ENCODE data around the gene CLCN3. TPM values are rescaled to one million over a fixed set of nuclear protein-coding genes. Genes with fewer than 3 reads are reported as not detected.
A peak's percentile ranks its signal among the peaks of the same experiment; 100 is the strongest.

CLCN3 gene
- total RNA-seq, 3 donors from 2014 or later = 68.2 to 127 (median 125) TPM

- Histone ChIP-seq H3K9me3 (no peaks in the 10 kb centered on the region), H3K4me1 (ENCODE audit: low read depth) (peaks cover 25% of the 10 kb centered on the region), H3K4me3 (no peak overlapping the region), H3K36me3 (ENCODE audit: low read depth) (no peaks in the 10 kb centered on the region)
- TF ChIP-seq CTCF (IDR thresholded peaks at IDR 0.05) = no peak
- intact Hi-C loops (cut with DNase I, micrococcal nuclease) = no loop called here
- peak; percentile 23 for ATAC-seq
- no peak for DNase-seq
These were observed 30.0 kb downstream of the CLCN3 start for GRCh38 chr4:169650227-169650936.

GRCh38 chr4:169652535-169652934 lies 32.2 kb downstream of the CLCN3 start:
- TF ChIP-seq CTCF (IDR thresholded peaks at IDR 0.05) = no peak
- Histone ChIP-seq H3K4me3 (no peak overlapping the region), H3K4me1 (ENCODE audit: low read depth) (peaks cover 17% of the 10 kb centered on the region), H3K9me3 (no peaks in the 10 kb centered on the region), H3K36me3 (ENCODE audit: low read depth) (no peaks in the 10 kb centered on the region)
- intact Hi-C loops (cut with DNase I, micrococcal nuclease) = no loop called here
- DNase-seq (no peak), ATAC-seq (no peak)

- intact Hi-C loops (cut with DNase I, micrococcal nuclease) = loop anchor here in 1 of 2 donors (5.0 kb wide), 1 partner anchor 33 kb away; the partner anchor contains the start of gene CLCN3
- peaks cover 17% of the 10 kb centered on the region for H3K4me1 ChIP-seq (ENCODE audit: low read depth)
- no peaks in the 10 kb centered on the region for H3K36me3 ChIP-seq (ENCODE audit: low read depth)
- DNase-seq (no peak), ATAC-seq (no peak)
- no peaks in the 10 kb centered on the region for H3K9me3 ChIP-seq
- no peak for TF ChIP-seq CTCF (IDR thresholded peaks at IDR 0.05)
- no peak overlapping the region for H3K4me3 ChIP-seq
These were observed 35.0 kb downstream of the CLCN3 start for GRCh38 chr4:169655401-169655800.

- peak; percentile 74 for ATAC-seq
- H3K9me3 ChIP-seq = no peaks in the 10 kb centered on the region
- DNase-seq = no peak
- H3K36me3 ChIP-seq (ENCODE audit: low read depth) = no peaks in the 10 kb centered on the region
- peaks cover 9% of the 10 kb centered on the region for H3K4me1 ChIP-seq (ENCODE audit: low read depth)
- no peak for TF ChIP-seq CTCF (IDR thresholded peaks at IDR 0.05)
- H3K4me3 ChIP-seq = no peak overlapping the region
- intact Hi-C loops (cut with DNase I, micrococcal nuclease) = loop anchor here in 1 of 2 donors (5.0 kb wide), 1 partner anchor 35 kb away; the partner anchor contains the start of gene CLCN3
These were observed 37.2 kb downstream of the CLCN3 start for GRCh38 chr4:169657470-169658107.

GRCh38 chr4:169658196-169658595 lies 37.8 kb downstream of the CLCN3 start:
- Histone ChIP-seq H3K9me3 (no peaks in the 10 kb centered on the region), H3K4me3 (no peak overlapping the region), H3K4me1 (ENCODE audit: low read depth) (peaks cover 9% of the 10 kb centered on the region), H3K36me3 (ENCODE audit: low read depth) (no peaks in the 10 kb centered on the region)
- ATAC-seq (peak; percentile 15), DNase-seq (no peak)
- intact Hi-C loops (cut with DNase I, micrococcal nuclease) = loop anchor here in 1 of 2 donors (5.0 kb wide), 1 partner anchor 36 kb away; the partner anchor contains the start of gene CLCN3
- TF ChIP-seq CTCF (IDR thresholded peaks at IDR 0.05) = no peak
